HG03196 (cell line): ENCODE measurements around the gene CDH23.

Experiments used
- ATAC-seq: cut with Tn5 transposase; IDR thresholded peaks from one replicate; pipeline ENCODE4 v1.9.1; 2021; ENCODE audit not compliant: unreplicated experiment

The CDH23 gene

DNA sequence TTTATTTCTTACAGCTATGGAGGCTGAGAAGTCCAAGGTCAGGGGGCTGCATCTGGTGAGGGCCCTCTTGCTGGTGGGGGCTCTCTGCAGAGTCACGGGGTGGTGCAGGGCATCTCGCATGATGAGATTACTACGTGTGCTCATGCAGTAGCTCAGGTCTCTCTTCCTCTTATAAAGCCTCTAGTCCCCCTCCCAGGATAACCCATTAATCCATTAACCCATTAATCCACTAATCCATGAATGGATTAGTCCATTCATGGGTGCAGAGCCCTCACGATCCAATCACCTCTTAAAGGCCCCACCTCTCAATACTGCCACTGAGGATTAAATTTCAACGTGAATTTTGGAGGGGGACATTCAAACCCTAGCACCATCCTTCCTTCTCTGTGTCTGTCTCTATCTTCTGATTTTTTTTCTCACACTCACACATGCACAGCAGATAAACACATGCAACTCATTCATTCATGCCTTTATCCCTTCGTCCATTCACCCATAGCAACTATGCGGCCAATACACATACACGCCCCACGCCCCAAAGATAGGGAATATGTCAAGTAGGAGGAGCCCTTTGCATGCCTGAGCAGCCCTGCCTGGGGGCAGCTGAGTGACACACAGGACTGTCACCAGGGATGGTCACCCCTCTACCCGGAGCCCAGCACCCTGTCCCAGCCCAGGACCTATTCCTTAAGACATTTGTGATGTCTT, 236.3 kb downstream of the CDH23 start:
- no peak for ATAC-seq

DNA sequence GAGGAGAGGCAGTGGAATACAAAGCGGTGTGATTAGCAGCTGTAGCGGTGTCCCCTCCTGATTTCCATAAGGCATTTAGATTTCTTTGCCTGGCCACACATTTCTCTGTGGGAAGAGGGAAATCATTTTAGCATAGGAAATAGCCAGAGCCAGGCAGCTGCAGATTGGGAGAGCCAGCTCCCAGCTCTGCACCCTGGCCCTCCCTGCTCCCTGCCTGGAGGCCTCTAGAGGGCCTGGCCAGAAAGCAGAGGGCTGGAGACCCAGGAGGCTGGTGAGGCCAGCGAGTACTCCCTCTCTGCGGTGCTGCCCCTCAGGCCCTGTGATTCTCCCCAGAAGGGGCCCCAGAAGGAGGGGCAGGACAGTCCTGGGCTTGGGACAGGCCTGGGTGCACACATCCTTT, 237.2 kb downstream of the CDH23 start:
- ATAC-seq = no peak

DNA sequence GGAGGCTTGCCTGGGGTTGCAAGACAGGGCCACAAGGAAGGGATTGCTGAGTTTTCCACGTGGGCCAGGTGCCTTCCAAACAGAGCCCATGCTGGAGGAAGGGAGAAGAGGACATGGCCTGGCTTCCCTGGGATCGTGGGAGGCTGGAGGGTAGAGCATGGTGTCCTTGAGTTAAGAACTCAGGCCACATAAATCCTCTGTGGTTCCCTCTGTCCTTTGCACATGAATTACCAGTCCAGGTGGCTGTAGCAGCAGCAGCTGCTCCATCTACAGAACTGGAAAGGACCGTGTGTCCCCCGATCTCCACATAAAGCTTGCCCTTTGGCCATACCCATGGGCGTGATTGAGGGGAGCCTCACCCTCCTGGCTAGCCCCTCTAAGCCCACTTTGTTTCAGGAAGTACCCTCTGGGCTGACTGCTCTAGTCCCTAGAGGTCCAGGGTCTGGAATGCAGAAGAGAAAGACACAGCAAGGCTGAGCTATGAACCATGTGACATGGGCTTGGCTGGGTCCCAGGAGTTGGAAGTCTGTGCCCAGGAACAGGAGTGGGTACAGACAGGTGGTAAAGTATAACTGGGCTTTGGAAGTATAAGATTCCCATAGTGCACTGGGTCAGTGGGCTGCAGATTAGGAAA, 237.9 kb downstream of the CDH23 start:
- no peak for ATAC-seq

DNA sequence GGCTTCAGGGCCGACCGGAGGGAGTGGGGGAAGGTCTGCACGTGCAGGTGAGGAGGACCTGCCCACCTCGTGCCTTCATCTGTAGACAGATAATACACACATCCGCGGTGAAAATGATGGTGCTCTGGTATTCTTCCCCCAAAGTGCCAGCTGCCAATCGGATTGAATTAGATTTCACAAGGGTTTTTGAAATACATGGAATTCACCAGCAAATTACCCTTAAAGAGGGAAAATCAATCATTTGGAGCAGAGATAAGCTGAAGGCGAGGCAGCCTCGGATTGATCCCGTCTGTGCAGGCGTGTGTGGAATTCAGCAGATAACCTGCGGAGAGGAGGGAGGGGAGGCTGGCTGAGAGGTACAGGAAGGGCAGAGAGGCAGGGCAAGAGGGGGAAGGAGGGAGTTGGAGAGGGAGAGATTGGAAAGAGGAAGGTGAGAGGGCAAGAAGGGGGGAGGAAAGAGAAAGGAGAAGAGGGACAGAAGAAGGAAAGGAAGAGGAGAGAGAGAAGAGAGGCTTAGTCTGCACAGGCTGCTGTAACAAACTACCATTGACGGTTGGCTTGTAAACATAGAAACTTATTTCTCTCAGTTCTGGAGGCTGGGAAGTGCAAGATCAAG, 238.6 kb downstream of the CDH23 start:
- no peak for ATAC-seq

DNA sequence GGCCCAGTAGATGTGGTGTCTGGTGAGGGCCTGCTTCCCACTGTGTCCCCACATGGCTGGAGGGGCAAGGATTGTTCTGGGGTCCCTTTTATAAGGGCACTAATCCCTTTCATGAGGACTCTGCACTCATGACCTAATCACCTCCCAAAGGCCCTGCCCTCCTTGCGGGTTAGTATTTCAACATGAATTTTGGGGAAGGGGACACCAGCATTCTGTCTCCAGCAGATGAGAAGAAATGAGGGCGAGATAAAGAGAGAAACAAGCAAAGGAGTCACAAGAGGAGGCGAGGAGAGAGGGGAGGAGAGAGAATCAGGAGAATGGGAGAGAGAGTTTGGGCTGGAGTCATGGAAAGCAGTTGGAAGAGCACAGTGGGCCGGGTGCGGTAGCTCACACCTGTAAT, 239.1 kb downstream of the CDH23 start:
- ATAC-seq = no peak

DNA sequence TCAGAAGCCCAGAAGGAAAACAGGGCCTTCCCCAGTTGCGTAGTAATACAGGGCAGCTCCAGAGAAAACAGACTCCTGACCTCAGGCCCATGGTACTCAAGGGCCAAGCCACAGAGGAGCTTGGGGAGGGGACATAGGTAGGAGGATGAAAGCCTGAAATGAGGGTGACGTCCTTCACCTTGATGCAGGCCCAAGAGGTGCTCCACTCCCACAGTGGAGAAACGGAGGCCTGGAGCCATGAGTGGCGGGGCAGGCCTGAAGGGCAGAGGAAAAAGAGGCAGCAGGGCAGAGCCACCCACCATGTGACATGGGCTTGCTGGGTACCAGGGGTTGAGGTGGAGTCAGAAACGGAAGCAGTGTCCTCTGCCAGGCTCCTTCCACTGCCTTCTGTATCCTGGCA, 239.9 kb downstream of the CDH23 start:
- ATAC-seq = no peak

DNA sequence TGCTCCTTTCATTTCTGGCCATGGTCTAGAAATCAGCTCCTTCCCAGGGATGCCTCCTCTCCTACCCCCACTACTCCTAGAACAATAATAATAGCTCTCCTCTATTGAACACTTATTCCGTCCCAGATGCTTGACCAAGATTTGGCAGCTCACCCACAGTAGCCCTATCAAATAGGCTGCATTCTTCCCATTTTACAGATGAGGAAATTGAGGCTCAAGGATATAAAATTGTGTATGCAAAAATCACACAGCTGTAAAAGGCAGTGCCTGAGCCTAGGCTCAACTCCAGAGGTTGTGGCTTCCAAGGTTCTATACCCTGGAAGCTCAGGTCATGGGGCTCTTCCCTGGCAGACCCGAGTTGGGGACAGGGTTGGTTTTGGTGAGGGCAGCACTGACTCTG, 240.6 kb downstream of the CDH23 start:
- ATAC-seq = no peak

DNA sequence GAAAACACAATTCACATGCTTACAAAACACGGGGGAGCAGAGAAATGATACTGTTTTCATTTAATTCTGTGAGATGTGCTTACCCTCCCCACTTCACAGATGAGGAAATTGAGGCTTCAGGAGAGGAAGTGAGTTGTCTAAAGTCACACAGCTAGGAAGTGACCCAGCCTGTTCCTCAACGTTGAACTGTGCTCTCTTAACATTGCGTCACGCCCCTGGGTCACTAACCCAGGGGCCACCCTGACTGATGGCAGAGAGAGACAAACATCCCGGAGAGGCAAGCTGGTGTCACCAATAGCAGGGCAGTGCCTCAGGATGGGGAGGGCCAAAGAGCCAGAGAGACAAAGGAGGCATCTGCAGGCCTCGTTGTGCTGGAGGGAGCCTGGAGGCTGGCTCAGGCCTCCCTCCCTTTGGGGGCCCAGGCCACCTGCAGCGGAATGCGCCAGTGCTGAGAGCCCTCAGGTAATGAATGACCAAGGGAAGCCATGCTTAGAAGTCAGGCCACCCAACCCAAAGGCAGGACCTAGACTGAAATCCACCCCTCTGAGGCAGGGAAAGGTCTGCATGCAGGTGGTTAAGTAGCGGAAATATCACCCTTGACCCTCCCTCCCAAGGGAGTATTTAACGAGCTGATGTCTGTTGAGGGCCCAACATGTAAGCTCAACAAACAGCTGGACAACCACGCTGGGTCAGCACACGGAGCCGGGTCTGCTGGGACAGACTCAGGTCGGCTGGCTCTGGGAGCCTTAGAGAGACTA, 241.5 kb downstream of the CDH23 start:
- ATAC-seq = no peak

DNA sequence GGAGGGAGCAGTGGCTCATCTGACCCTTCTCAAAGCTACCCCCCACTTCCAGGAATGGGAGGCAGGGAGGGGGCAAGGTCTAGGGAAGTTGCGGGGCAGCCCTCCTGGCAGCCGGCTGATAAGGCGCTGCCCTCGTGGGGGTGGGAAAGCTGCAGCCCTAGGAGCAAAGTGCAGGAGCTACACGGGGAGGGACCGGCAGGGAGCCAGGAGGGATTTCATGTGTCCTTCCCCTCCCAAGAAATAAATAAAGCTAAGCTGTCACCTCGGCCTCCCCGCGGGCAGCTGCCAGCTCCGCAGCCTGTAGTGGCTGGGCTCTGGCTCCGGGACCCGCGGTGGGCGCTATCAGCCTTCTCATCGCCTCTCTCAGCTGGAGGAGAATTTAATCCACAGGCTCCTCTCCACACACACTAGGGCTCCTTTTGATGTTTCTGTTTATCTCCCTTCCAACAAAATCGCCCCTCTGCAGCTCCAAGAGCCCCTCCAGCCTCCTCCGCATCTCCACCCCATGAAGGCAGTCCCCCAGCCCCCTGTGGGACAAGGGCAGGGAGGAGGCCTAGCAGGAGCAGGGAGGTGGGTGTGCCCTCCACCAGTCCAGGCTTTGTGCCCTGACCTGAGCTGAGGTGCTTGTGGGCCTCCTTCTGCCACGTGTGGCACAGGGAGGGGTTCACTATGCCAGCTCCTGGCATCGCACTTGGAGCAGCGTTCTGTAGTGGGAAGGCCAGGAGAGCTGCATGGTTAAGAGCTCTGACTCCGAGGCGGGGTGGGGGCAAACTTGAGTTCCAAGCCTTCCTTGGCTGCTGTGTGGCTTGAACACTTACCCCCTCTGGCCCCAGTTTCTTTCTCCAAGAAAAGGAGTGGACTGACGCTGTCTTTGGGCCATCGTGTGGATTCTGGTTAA, 242.4 kb downstream of the CDH23 start:
- ATAC-seq = no peak

DNA sequence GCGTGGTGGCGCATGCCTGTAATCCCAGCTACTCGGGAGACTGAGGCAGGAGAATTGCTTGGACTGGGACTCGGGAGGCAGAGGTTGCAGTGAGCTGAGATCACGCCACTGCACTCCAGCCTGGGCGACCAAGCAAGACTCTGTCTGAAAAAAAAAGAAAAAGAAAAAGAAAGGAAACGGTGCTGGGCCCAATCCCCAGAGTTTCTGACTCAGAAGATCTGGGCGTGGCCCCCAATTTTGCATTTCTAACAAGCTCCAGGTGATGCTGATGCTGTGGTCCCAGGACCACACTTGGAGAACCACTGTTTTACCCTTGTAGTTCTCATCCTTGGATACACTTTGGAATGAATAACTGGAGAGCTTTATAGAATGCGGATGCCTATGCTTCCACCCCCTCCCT, 243.9 kb downstream of the CDH23 start:
- no peak for ATAC-seq

DNA sequence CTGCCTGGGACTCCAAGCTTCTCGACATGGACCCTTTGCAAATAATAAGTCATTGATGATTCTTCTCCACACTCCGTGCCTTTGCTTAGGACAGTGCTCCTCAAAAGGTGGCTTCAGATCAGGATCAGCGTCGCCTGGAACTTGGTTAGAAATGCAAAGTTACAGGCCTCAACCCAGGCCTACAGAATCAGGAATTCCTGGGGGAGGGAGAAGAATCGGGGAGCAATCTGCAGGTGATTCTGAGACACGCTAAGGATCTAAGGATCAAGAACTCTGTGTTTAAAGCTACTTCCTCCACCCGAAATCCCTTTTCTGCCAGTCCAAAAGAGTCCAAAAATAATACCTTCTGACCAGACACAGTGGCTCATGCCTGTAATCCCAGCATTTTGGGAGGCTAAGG, 244.7 kb downstream of the CDH23 start:
- no peak for ATAC-seq

DNA sequence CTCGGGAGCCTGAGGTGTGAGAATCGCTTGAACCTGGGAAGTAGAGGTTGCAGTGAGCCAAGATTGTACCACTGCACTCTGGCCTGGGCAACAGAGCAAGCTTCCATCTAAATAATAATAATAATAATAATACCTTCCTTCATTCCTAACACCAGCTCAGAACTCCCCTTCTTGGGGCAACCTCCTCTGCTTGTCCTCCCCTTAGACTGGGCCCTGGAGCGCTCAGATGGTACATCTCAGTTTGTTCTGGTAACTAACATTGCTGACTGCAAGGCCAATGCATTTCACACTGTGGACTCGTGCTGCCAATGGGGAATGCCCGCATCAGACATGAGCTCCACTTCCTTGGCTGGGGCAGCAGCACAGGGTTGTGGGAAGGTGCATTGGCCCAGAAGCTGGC, 245.3 kb downstream of the CDH23 start:
- no peak for ATAC-seq

DNA sequence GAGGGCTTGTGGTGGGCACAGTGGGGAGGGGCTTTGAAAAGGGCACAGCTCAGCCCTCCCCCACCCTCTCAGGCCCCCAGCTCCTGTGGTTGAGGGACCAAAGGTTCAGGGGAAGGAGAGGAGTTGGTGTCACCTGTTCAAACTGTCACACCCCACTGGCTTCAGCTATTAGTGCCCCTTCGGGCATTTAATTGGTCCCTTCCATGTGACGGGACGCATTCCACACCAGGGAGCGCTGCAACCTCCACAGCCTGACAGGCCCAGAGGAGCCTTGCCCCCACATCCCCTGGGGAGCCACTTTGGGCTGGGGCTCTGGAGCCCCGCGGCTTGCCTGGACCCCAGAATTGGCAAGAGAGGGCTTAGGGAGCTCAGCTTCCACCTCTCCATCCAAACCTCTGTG, 247.2 kb downstream of the CDH23 start:
- ATAC-seq = no peak

DNA sequence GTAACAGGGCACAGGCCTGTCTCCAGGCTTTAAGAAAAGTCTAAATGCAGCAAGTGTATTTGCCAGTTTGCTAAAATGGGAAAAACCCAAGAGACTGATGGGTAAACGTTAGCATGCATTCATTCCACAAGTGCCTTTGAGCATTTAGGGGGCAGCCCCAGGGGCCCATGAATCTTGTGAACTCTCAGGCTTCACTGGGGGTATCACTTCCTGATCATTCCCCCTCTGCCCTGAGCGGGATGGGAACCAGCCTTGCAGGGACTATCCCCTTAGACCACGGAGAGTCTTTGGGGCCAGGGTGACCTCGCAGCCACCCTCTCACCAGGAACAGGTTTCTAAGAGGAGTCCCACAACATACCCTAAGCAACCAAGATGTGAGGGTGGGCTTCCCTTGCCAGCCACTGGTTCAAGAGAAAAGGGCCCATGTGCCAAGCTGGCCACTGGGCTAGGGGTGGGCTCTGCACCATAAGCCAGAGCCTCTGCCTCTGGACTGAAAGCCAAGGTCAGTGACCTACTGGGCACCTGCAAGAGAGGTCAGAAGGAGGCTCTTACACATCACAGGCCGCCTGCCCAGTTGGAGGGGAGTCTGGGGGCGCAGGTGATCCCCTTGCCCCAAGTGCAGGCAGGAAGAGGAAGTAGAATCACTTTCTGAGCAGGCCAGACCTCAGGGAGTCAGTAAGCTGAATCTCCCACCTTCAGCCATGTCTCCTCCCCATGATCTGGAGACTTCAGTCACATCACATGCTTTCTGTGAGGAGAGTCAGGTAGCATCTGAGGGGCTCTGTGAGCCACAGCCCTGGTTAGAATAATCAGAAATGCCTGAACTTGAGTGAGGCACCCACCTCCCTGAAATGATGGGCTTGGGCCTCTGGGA, 247.8 kb downstream of the CDH23 start:
- no peak for ATAC-seq

DNA sequence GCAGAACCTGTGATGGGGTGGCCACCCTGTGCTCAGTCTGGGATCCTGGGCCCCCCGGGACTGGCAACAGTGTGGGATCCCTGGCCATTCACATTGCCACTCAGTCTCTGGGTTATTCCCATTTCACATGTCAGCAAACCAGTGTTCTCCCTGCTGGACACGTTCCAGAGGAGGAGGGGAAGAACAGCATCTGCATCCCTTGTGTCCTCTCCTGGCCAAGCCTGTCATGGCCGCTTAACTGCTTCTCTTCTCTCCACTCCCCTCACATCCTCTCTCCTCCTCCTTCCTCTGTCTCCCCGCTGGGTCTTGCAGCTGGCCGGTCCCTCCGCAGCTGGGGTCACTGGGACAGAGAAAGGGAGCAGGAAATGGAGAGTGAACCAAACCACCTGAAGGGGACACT, 248.5 kb downstream of the CDH23 start:
- no peak for ATAC-seq

DNA sequence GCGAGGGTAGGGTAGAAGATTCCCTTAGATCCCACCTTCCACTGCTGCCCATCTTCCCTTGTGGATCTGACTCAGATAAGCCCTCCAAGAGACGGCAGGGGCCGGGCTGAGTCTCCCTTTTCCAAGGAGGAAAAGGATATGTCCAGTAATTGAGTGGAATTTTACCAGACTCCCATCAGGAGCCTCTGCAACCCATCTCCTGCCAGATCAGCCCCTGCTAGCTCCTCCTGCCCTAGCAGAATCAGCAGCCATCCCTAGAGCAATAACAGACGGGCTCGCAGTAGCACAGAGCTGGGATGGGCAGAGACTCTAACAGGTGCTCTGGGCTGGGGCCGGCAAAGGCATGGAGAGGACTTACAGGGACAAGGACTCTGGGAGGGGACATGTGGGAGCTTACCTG, 249.3 kb downstream of the CDH23 start:
- no peak for ATAC-seq

DNA sequence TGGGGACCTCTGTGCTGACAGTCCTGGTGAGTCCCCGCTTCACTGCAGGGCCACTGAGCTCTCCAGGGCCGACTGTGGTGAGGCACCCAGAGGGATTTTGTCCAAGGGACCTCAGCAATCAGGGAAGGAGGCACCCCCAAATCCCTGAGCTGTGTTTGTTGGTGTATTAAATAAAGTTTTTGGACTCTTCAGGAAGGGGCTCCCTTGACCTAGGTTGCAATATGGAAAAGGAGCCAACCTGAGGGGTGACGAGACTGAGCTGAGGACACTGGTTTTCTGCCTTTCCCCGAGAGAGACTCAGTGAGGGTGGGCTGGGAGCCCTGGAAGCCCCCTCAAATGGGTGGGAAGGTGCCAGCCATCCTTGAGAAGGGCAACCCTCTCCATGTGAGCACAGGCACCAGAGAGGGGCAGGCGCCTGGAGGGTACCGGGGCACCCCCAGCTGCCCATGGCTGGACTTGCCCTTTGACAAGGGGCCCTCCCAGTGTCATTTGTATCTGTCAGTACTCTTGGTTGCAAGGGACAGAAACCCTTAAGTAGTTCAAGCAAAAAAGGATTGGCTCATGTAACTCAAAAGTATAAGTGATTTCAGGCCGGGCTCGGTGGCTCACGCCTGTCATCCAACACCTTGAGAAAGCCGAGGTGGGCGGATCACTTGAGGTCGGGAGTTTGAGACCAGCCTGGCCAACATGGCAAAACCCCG, 250.0 kb downstream of the CDH23 start:
- ATAC-seq = no peak

DNA sequence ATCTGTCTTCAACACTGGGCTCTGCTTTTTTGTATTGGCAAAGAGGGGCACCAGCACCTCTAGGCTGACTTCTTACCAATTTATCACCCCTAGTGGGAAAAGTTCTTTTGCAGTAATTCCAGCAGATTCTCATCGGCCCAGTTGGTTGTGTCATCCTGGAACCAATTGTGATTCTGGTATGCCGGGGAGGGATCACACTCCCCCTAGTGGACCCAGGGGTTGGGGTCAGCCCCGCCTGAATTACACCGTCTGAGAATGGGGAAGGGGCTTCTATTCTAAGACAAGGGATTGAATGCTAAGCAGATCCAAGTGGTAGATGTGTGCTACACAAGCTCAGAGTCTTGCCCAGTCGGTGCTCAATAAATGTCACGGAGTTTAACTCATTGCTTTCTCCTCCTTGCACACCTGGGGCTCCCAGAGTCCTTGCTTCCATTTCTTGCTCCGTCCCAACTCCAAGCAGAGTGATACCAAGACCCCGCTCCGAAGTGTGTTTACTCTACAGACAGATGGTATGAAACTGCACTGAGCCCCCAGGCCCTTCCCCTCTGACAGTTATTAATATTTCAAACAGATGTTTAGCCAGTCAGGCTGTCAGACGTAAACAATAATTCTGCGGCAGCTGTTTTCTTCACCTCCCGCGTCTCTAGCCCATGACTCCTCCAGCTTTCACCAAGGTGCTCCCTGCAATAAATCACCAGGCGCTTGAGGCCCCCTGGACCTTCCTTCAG, 251.0 kb downstream of the CDH23 start:
- ATAC-seq = no peak
